Measurements from ENCODE around the gene LINGO1. TPM values are rescaled to one million over a fixed set of nuclear protein-coding genes. Genes with fewer than 3 reads are reported as not detected.

The LINGO1 gene
- total and polyA plus RNA-seq, 2 experiments from 2014 or later, result 31.8 to 37.0 TPM

DNA sequence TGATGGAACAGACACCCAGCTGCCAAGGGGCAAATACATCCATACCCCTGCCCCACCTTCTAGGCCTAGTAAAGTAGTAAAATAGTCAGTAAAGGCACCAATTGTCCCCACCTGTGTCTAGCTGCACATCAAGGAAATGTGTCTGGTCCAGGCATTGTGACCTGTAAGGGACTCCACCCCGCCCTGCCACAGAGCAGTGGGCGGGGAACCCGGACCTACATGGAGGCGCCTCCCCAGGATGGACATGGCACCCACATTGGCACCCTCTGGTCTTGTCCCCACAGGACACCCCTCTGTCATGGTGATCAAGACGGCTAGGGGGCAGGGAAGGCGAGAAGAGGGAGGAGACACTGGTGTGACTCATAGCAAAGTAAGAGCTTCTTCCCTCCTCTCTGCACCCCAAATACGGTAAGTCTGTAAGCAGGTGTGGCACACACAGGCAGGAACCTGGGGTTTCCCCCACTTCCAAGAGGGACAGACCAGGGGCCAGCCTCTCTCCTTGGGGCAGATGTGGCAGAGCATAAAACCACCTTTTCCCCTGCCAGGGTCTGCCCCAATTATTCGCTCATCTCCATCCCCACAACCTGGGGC is 13.5 kb upstream of the LINGO1 start:
- Histone ChIP-seq H3K4me3 (no peak overlapping the region), H3K4me1 (ENCODE audit: low read depth) (no peaks in the 10 kb centered on the region), H3K27me3 (no peaks in the 10 kb centered on the region), H3K36me3 (no peaks in the 10 kb centered on the region), H3K9me3 (ENCODE audit: low read depth) (no peaks in the 10 kb centered on the region), H3K27ac (no peak overlapping the region)
- DNase-seq (ENCODE audit: low read depth in 1 of 2, low spot score in 1 of 2), result no peak
- TF ChIP-seq CTCF (IDR thresholded peaks at IDR 0.05; ENCODE audit: low read depth, low read length), result no peak

DNA sequence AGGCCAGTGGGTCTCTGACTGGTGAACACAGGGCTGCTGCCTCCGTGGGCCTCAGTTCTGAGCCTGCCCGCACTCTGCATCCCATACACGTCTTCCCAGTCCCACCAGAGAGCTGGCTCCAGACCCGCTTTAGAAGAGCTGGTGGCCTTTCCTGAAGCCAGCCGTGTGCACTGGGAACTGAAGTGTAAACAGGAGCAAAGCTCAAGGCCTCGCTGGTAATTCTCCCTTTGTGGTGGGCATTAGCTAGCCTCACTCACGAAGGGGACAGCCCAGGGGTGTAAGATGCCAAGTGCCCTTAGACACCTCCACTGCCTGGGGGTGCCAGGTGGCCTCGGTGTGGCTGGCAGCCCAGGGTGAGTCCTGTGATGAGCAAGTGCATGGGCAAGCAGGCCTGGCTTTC is 12.9 kb upstream of the LINGO1 start:
- TF ChIP-seq CTCF (IDR thresholded peaks at IDR 0.05; ENCODE audit: low read depth, low read length), result no peak
- no peak for DNase-seq (ENCODE audit: low read depth in 1 of 2, low spot score in 1 of 2)
- Histone ChIP-seq H3K27ac (no peak overlapping the region), H3K36me3 (no peaks in the 10 kb centered on the region), H3K9me3 (ENCODE audit: low read depth) (no peaks in the 10 kb centered on the region), H3K4me1 (ENCODE audit: low read depth) (no peaks in the 10 kb centered on the region), H3K4me3 (no peak overlapping the region), H3K27me3 (no peaks in the 10 kb centered on the region)

GRCh38 chr15:77644543-77645247 is 12.0 kb upstream of the LINGO1 start:
- no peaks in the 10 kb centered on the region for H3K36me3 ChIP-seq
- no peaks in the 10 kb centered on the region for H3K9me3 ChIP-seq (ENCODE audit: low read depth)
- no peak overlapping the region for H3K27ac ChIP-seq
- no peaks in the 10 kb centered on the region for H3K4me1 ChIP-seq (ENCODE audit: low read depth)
- no peak for TF ChIP-seq CTCF (IDR thresholded peaks at IDR 0.05; ENCODE audit: low read depth, low read length)
- DNase-seq (ENCODE audit: low read depth in 1 of 2, low spot score in 1 of 2), result no peak
- H3K4me3 ChIP-seq, result no peak overlapping the region
- no peaks in the 10 kb centered on the region for H3K27me3 ChIP-seq

DNA sequence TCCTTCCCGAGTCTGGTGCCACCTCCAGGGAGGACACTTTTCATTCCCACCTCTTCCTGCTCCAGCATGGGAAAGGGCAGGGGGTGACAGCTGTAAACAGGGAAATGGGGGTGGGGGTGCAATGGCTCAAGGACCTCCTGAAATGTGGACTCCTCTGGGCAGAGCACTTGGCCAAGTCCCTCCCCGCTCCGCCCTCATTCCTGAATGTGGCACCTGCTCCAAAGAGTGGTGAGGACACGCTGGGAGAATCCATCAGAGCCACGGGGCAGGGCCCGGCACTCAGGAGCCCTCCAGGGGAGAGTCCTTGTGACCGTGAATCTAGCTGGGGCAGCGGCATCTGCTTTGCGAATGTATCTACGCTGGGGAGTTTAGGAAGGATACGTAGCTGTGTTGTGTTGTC is 11.1 kb upstream of the LINGO1 start:
- DNase-seq (ENCODE audit: low read depth in 1 of 2, low spot score in 1 of 2), result no peak
- Histone ChIP-seq H3K27me3 (no peaks in the 10 kb centered on the region), H3K36me3 (no peaks in the 10 kb centered on the region), H3K4me1 (ENCODE audit: low read depth) (no peaks in the 10 kb centered on the region), H3K4me3 (no peak overlapping the region), H3K27ac (no peak overlapping the region), H3K9me3 (ENCODE audit: low read depth) (no peaks in the 10 kb centered on the region)
- TF ChIP-seq CTCF (IDR thresholded peaks at IDR 0.05; ENCODE audit: low read depth, low read length), result no peak

- Histone ChIP-seq H3K4me3 (no peak overlapping the region), H3K36me3 (no peaks in the 10 kb centered on the region), H3K27me3 (no peaks in the 10 kb centered on the region), H3K27ac (no peak overlapping the region), H3K4me1 (ENCODE audit: low read depth) (no peaks in the 10 kb centered on the region), H3K9me3 (ENCODE audit: low read depth) (no peaks in the 10 kb centered on the region)
- no peak for DNase-seq (ENCODE audit: low read depth in 1 of 2, low spot score in 1 of 2)
- TF ChIP-seq CTCF (IDR thresholded peaks at IDR 0.05; ENCODE audit: low read depth, low read length), result no peak
Observed at GRCh38 chr15:77642793-77643430, 10.2 kb upstream of the LINGO1 start.

Data from cardiac muscle cell (in vitro differentiated cells and primary cell).